ENCODE results near the gene CD109. TPM values are rescaled to one million over a fixed set of nuclear protein-coding genes. Genes with fewer than 3 reads are reported as not detected.
"Not testable (repeated sequence)": the region's sequence is repeated elsewhere in the genome, so short reads cannot be mapped to it uniquely, and the experiment has no call there.

The CD109 gene
- total RNA-seq, 1 experiment from 2014 or later, result 0.18 TPM

DNA sequence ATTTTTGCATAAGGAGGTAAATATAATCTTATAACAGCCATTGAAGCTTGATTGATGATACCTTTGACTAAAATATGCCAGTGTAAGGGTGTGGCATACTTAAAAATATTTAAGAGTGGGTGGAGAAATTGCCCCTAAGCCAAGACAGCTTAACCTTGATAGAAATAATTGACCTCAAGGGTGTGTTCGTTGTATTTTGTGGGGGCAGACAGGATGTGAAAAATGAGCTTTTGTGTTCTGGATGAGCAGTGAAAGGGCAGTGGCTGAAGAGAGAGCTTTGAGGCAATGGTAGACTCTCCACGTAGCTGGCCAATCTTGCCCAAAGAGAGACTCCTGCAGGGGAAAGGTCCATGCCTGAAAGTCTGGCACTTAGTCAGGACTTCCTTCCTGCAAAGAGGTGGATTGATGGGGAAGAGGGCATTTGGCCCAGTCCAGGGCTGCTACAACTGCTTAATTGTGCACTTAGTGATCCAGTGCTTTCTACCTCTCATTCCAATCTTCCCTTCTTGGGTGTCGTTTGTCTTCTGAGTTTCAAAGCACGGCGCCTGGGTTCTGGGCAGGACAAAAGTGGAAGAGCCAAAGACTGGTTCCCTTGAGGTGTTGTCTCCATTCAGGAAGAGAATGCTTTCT lies 15.6 kb upstream of the CD109 start:
- no TSS peak for BruUV-seq (replicated peaks)
- POLR2A ChIA-PET, result no interaction called here
- H3K4me1 ChIP-seq, result no peaks in the 10 kb centered on the region
- H3K9me3 Mint-ChIP-seq (ENCODE audit: unreplicated experiment), result peaks cover 16% of the 10 kb centered on the region
- no peaks in the 10 kb centered on the region for H3K4me1 Mint-ChIP-seq (ENCODE audit: low read depth, unreplicated experiment)
- no peak for DNase-seq
- no peak overlapping the region for H3K27ac Mint-ChIP-seq (ENCODE audit: unreplicated experiment)
- CTCF ChIA-PET, result no interaction called here
- no peaks in the 10 kb centered on the region for H3K36me3 Mint-ChIP-seq (ENCODE audit: insufficient read depth, unreplicated experiment)
- no peaks in the 10 kb centered on the region for H3K27me3 ChIP-seq (replicated peaks; ENCODE audit: control insufficient read depth, insufficient read depth, low read length)
- H3K4me3 Mint-ChIP-seq (ENCODE audit: unreplicated experiment), result no peak overlapping the region
- intact Hi-C loops (cut with micrococcal nuclease; ENCODE audit: unreplicated experiment), result no loop called here
- TF ChIP-seq, protein P1, sequence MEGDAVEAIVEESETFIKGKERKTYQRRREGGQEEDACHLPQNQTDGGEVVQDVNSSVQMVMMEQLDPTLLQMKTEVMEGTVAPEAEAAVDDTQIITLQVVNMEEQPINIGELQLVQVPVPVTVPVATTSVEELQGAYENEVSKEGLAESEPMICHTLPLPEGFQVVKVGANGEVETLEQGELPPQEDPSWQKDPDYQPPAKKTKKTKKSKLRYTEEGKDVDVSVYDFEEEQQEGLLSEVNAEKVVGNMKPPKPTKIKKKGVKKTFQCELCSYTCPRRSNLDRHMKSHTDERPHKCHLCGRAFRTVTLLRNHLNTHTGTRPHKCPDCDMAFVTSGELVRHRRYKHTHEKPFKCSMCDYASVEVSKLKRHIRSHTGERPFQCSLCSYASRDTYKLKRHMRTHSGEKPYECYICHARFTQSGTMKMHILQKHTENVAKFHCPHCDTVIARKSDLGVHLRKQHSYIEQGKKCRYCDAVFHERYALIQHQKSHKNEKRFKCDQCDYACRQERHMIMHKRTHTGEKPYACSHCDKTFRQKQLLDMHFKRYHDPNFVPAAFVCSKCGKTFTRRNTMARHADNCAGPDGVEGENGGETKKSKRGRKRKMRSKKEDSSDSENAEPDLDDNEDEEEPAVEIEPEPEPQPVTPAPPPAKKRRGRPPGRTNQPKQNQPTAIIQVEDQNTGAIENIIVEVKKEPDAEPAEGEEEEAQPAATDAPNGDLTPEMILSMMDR (IDR thresholded peaks at IDR 0.05; ENCODE audit: insufficient read depth in 1 of 2, low read depth in 1 of 2, low read length in 1 of 2, severe bottlenecking in 1 of 2, unreplicated experiment in 1 of 2), result no peak
- no peaks in the 10 kb centered on the region for H3K27me3 Mint-ChIP-seq (ENCODE audit: insufficient read depth, unreplicated experiment)
- no peaks in the 10 kb centered on the region for H3K36me3 ChIP-seq (ENCODE audit: control insufficient read depth, insufficient read depth, low read length)
- no peak overlapping the region for H3K4me3 ChIP-seq (ENCODE audit: low read depth, low read length)
- no peaks in the 10 kb centered on the region; the same call in 1 of the 2 replicates for H3K9me3 ChIP-seq

- H3K36me3 Mint-ChIP-seq (ENCODE audit: insufficient read depth, unreplicated experiment); H3K27me3 ChIP-seq (replicated peaks; ENCODE audit: control insufficient read depth, insufficient read depth, low read length); H3K4me3 ChIP-seq (ENCODE audit: low read depth, low read length); intact Hi-C loops (cut with micrococcal nuclease; ENCODE audit: unreplicated experiment); H3K27ac Mint-ChIP-seq (ENCODE audit: unreplicated experiment); POLR2A ChIA-PET; DNase-seq; H3K27me3 Mint-ChIP-seq (ENCODE audit: insufficient read depth, unreplicated experiment); H3K4me1 ChIP-seq; H3K4me1 Mint-ChIP-seq (ENCODE audit: low read depth, unreplicated experiment); H3K4me3 Mint-ChIP-seq (ENCODE audit: unreplicated experiment); CTCF ChIA-PET; BruUV-seq (replicated peaks); H3K9me3 ChIP-seq; H3K36me3 ChIP-seq (ENCODE audit: control insufficient read depth, insufficient read depth, low read length): not testable (repeated sequence)
- peaks cover 16% of the 10 kb centered on the region for H3K9me3 Mint-ChIP-seq (ENCODE audit: unreplicated experiment)
These were observed 12.4 kb upstream of the CD109 start for GRCh38 chr6:73683574-73683973.

- H3K4me3 ChIP-seq (ENCODE audit: low read depth, low read length), result no peak overlapping the region
- Mint-ChIP-seq H3K27me3 (ENCODE audit: insufficient read depth, unreplicated experiment) (no peaks in the 10 kb centered on the region), H3K36me3 (ENCODE audit: insufficient read depth, unreplicated experiment) (no peaks in the 10 kb centered on the region), H3K27ac (ENCODE audit: unreplicated experiment) (no peak overlapping the region), H3K4me1 (ENCODE audit: low read depth, unreplicated experiment) (no peaks in the 10 kb centered on the region), H3K4me3 (ENCODE audit: unreplicated experiment) (no peak overlapping the region), H3K9me3 (ENCODE audit: unreplicated experiment) (peaks cover 6% of the 10 kb centered on the region)
- intact Hi-C loops (cut with micrococcal nuclease; ENCODE audit: unreplicated experiment), result no loop called here
- H3K36me3 ChIP-seq (ENCODE audit: control insufficient read depth, insufficient read depth, low read length), result no peaks in the 10 kb centered on the region
- BruUV-seq (replicated peaks), result no TSS peak
- H3K4me1 ChIP-seq, result no peaks in the 10 kb centered on the region
- TF ChIP-seq, protein P1 (IDR thresholded peaks at IDR 0.05; ENCODE audit: insufficient read depth in 1 of 2, low read depth in 1 of 2, low read length in 1 of 2, severe bottlenecking in 1 of 2, unreplicated experiment in 1 of 2), result no peak
- no peaks in the 10 kb centered on the region for H3K9me3 ChIP-seq
- no peak for DNase-seq
- CTCF ChIA-PET, result interaction anchor here (0.5 kb wide), 1 partner anchor 1874 kb away, joined by 4 read pairs; no protein-coding TSS in a partner anchor
- no peaks in the 10 kb centered on the region for H3K27me3 ChIP-seq (replicated peaks; ENCODE audit: control insufficient read depth, insufficient read depth, low read length)
- POLR2A ChIA-PET, result no interaction called here
These were observed 7.7 kb upstream of the CD109 start for GRCh38 chr6:73688351-73688750.

- H3K4me3 ChIP-seq (ENCODE audit: low read depth, low read length), result no peak overlapping the region
- no peak for DNase-seq
- CTCF ChIA-PET, result no interaction called here
- no peaks in the 10 kb centered on the region for H3K27me3 ChIP-seq (replicated peaks; ENCODE audit: control insufficient read depth, insufficient read depth, low read length)
- no peak overlapping the region for H3K4me3 Mint-ChIP-seq (ENCODE audit: unreplicated experiment)
- H3K36me3 Mint-ChIP-seq (ENCODE audit: insufficient read depth, unreplicated experiment), result no peaks in the 10 kb centered on the region
- no peaks in the 10 kb centered on the region for H3K4me1 Mint-ChIP-seq (ENCODE audit: low read depth, unreplicated experiment)
- H3K4me1 ChIP-seq, result no peaks in the 10 kb centered on the region
- H3K9me3 Mint-ChIP-seq (ENCODE audit: unreplicated experiment), result no peaks in the 10 kb centered on the region
- no peaks in the 10 kb centered on the region for H3K9me3 ChIP-seq
- no peak overlapping the region for H3K27ac Mint-ChIP-seq (ENCODE audit: unreplicated experiment)
- H3K27me3 Mint-ChIP-seq (ENCODE audit: insufficient read depth, unreplicated experiment), result no peaks in the 10 kb centered on the region
- POLR2A ChIA-PET, result no interaction called here
- no peaks in the 10 kb centered on the region for H3K36me3 ChIP-seq (ENCODE audit: control insufficient read depth, insufficient read depth, low read length)
- intact Hi-C loops (cut with micrococcal nuclease; ENCODE audit: unreplicated experiment), result no loop called here
- no TSS peak for BruUV-seq (replicated peaks)
- TF ChIP-seq, protein P1 (IDR thresholded peaks at IDR 0.05; ENCODE audit: insufficient read depth in 1 of 2, low read depth in 1 of 2, low read length in 1 of 2, severe bottlenecking in 1 of 2, unreplicated experiment in 1 of 2), result no peak
These were observed 5.9 kb upstream of the CD109 start for GRCh38 chr6:73690056-73690455.

Data from Caco-2 (cell line).